Endothelial cell of umbilical vein (primary cell): Measurements from ENCODE around the gene SPSB1. TPM values are rescaled to one million over a fixed set of nuclear protein-coding genes. Genes with fewer than 3 reads are reported as not detected.

ENCODE experiments used
- BruUV-seq: library from RNA; stranded (reverse); fragments of 400-500 nt; replicated peaks from 2 replicates; lab custom pipeline; 2021; lab: Mats Ljungman, UMichigan
- CTCF ChIA-PET: fragments of 300-600, 350-600 bp; sonication (Branson Sonifier 250); formaldehyde crosslinking; loops from one replicate; lab custom pipeline; 2021; ENCODE audit warnings: antibody characterized with exemption, inconsistent platforms; lab: Charles Lee
- POLR2A ChIA-PET: fragments of 300-600, 350-600 bp; sonication (Branson Sonifier 250); formaldehyde crosslinking; loops from one replicate; lab custom pipeline; 2021; ENCODE audit warnings: antibody characterized with exemption, inconsistent platforms; lab: Charles Lee
- DNase-seq: peaks from one replicate; pipeline ENCODE4 v3.0.0-alpha.2; 2011; ENCODE audit warnings: low read depth, low spot score
- FAIRE-seq: peaks from 2 replicates; lab custom pipeline; 2011; peaks lifted over from hg19 to GRCh38; lab: Jason Lieb, UNC
- H2AFZ ChIP-seq: 2 replicates; pipeline ENCODE4 v1.6.0; 2012; ENCODE audit warnings: low read depth, low read length, control low read depth, inconsistent platforms
- H3K27ac ChIP-seq: 2 replicates; pipeline ENCODE4 v1.5.1; 2011; ENCODE audit warnings: low read depth, mild to moderate bottlenecking, control low read depth, low read length, moderate library complexity; ENCODE audit not compliant: insufficient read depth
- H3K27me3 ChIP-seq, 2 experiments: 2 replicates each; pipeline versions ENCODE4 v1.6.0 to v1.6.1; 2011; ENCODE audit warnings: low read length in 2 of 2, mixed read lengths in 1 of 2; ENCODE audit not compliant: control insufficient read depth in 2 of 2, insufficient read depth in 2 of 2
- H3K36me3 ChIP-seq, 2 experiments: 2 replicates in 1 of 2; 3 replicates in 1 of 2; pipeline ENCODE4 v1.5.1; 2011; ENCODE audit warnings: low read length in 2 of 2, mild to moderate bottlenecking in 1 of 2, moderate library complexity in 1 of 2; ENCODE audit not compliant: control insufficient read depth in 2 of 2, insufficient read depth in 2 of 2; ENCODE audit errors: extremely low read depth in 1 of 2
- H3K4me1 ChIP-seq: 3 replicates; pipeline ENCODE4 v1.5.1; 2011; ENCODE audit warnings: mild to moderate bottlenecking, low read length; ENCODE audit not compliant: control insufficient read depth, insufficient read depth; ENCODE audit errors: extremely low read depth
- H3K4me2 ChIP-seq: 2 replicates; pipeline ENCODE4 v1.6.1; 2011; ENCODE audit warnings: low read length, control low read depth, mixed read lengths; ENCODE audit not compliant: insufficient read depth
- H3K4me3 ChIP-seq, 3 experiments: fragments of 200-600 bp in 1 of 3; sonication (generic), shearing (Covaris generic) in 1 of 3; replicated peaks in 1 of 3; 2 replicates each; pipeline ENCODE4 v1.5.1; 2011 to 2016; ENCODE audit warnings: control low read depth in 3 of 3, low read length in 3 of 3, mild to moderate bottlenecking in 2 of 3, inconsistent platforms in 1 of 3, low read depth in 1 of 3, moderate library complexity in 1 of 3; ENCODE audit not compliant: insufficient read depth in 1 of 3
- H3K79me2 ChIP-seq: 2 replicates; pipeline ENCODE4 v1.6.0; 2012; ENCODE audit warnings: low read length, inconsistent platforms; ENCODE audit not compliant: control insufficient read depth, insufficient read depth
- H3K9ac ChIP-seq: replicated peaks from 2 replicates; pipeline ENCODE3; 2011; ENCODE audit warnings: low read length, control low read depth; ENCODE audit not compliant: insufficient read depth; ENCODE audit errors: extremely low read depth
- H3K9me1 ChIP-seq: replicated peaks from 3 replicates; pipeline ENCODE4 v1.6.0; 2011; ENCODE audit warnings: mild to moderate bottlenecking, low read length; ENCODE audit not compliant: control insufficient read depth, insufficient read depth; ENCODE audit errors: extremely low read depth
- H3K9me3 ChIP-seq: replicated peaks from 2 replicates; pipeline ENCODE4 v1.5.1; 2012; ENCODE audit warnings: low read length, inconsistent platforms; ENCODE audit not compliant: control insufficient read depth, insufficient read depth
- H4K20me1 ChIP-seq: replicated peaks from 2 replicates; pipeline ENCODE3; 2011; ENCODE audit warnings: mild to moderate bottlenecking, low read length; ENCODE audit not compliant: control insufficient read depth, insufficient read depth; ENCODE audit errors: extremely low read depth
- CTCF ChIP-seq, 2 donors: IDR thresholded peaks; 1 replicate in 1 of 2; 2 replicates in 1 of 2; pipeline ENCODE4 v1.5.1; 2011; ENCODE audit warnings: low read length in 2 of 2, mild to moderate bottlenecking in 2 of 2, moderate library complexity in 2 of 2, control low read depth in 1 of 2, inconsistent platforms in 1 of 2, low read depth in 1 of 2; ENCODE audit not compliant: insufficient read depth in 1 of 2; ENCODE audit errors: extremely low read depth in 1 of 2
- EZH2 ChIP-seq: IDR thresholded peaks from 2 replicates; pipeline ENCODE4 v1.6.1; 2012; ENCODE audit warnings: borderline replicate concordance, low read depth, mild to moderate bottlenecking, moderate library complexity, low read length, inconsistent platforms; ENCODE audit not compliant: severe bottlenecking
- FOS ChIP-seq: IDR thresholded peaks from 2 replicates; pipeline ENCODE4 v1.6.1; 2011; ENCODE audit warnings: mild to moderate bottlenecking, low read length, moderate library complexity, borderline replicate concordance; ENCODE audit not compliant: insufficient read depth
- GATA2 ChIP-seq: IDR thresholded peaks from 2 replicates; pipeline ENCODE4 v1.7.0; 2011; ENCODE audit warnings: low read depth, mild to moderate bottlenecking, moderate library complexity, mixed read lengths, low read length; ENCODE audit not compliant: insufficient read length, insufficient read depth
- JUN ChIP-seq: IDR thresholded peaks from 2 replicates; pipeline ENCODE4 v1.6.1; 2011; ENCODE audit warnings: borderline replicate concordance, low read depth; ENCODE audit not compliant: insufficient read length, insufficient read depth
- MAX ChIP-seq: IDR thresholded peaks from 2 replicates; pipeline ENCODE4 v1.6.1; 2011; ENCODE audit not compliant: insufficient read depth, insufficient read length
- MYC ChIP-seq: IDR thresholded peaks from one replicate; pipeline ENCODE4 v1.6.1; 2011; ENCODE audit warnings: mild to moderate bottlenecking, low read depth, low read length
- POLR2A ChIP-seq: IDR thresholded peaks from 2 replicates; pipeline ENCODE4 v1.6.1; 2012; ENCODE audit warnings: low read depth, mild to moderate bottlenecking, control low read depth, low read length
- POLR2AphosphoS5 ChIP-seq: IDR thresholded peaks from 2 replicates; pipeline ENCODE4 v1.6.1; 2012; ENCODE audit warnings: low read depth, mild to moderate bottlenecking, control low read depth, low read length, moderate library complexity; ENCODE audit not compliant: insufficient read depth
- dilution Hi-C: fragments of 300-500 bp; cut with MboI; formaldehyde crosslinking; loops from one replicate; pipeline ENCODE4 v1.15.0; 2019; ENCODE audit warnings: low sequenced_read_pairs; ENCODE audit not compliant: extremely low pct_ligation_motif_present
- intact Hi-C: fragments of 100-400 bp; cut with micrococcal nuclease; formaldehyde crosslinking; loops from one replicate; pipeline ENCODE4 v1.10.0; 2022
- polyA plus RNA-seq, 4 experiments: library from polyadenylated mRNA; depleted of rRNA in 3 of 4; stranded (reverse) in 3 of 4; unstranded in 1 of 4; fragments of >200 nt; gene quantifications; 2 replicates each; pipeline versions ENCODE4 v1.2.1 to v1.2.3, GENCODE V29; 2011 to 2012; ENCODE audit warnings: missing spikeins in 1 of 4
- total RNA-seq: library from RNA; stranded (reverse); gene quantifications from 2 replicates; pipeline ENCODE4 v1.2.3, GENCODE V29; 2021

Gene SPSB1
- total and polyA plus RNA-seq, 2 donors (not counting 3 experiments of a cell fraction or from before 2014, with no cell fraction given), result 41.9 to 61.2 TPM

- H3K9ac ChIP-seq, result no peak overlapping the region
- no peaks in the 10 kb centered on the region for H3K27me3 ChIP-seq
- dilution Hi-C loops (no loop called here), intact Hi-C loops (no loop called here)
- no peak for DNase-seq
- H3K4me3 ChIP-seq, result no peak overlapping the region
- H3K4me1 ChIP-seq, result no peaks in the 10 kb centered on the region
- no TSS peak for BruUV-seq
- H3K9me3 ChIP-seq, result no peaks in the 10 kb centered on the region
- peaks cover 94% of the 10 kb centered on the region for H3K79me2 ChIP-seq
- H3K4me2 ChIP-seq, result no peak overlapping the region
- no peaks in the 10 kb centered on the region for H3K9me1 ChIP-seq
- no peak for FAIRE-seq
- POLR2A ChIA-PET, result interaction anchor here (0.6 kb wide), 1 partner anchor 17 kb away, joined by 5 read pairs; the partner anchor contains the start of gene SPSB1
- H4K20me1 ChIP-seq, result peaks cover 14% of the 10 kb centered on the region
- peaks cover 0 to 2% of the 10 kb centered on the region in 2 experiments for H3K36me3 ChIP-seq
- TF ChIP-seq MYC, result no peak
- no peak for TF ChIP-seq FOS
- TF ChIP-seq GATA2, result no peak
- TF ChIP-seq MAX, result no peak
- H3K27ac ChIP-seq, result no peak overlapping the region
- CTCF ChIA-PET, result interaction anchor here (2.2 kb wide), 1 partner anchor 8 kb away, joined by 7 read pairs; no protein-coding TSS in a partner anchor
- H2AFZ ChIP-seq, result no peak overlapping the region
These were observed 16.4 kb downstream of the SPSB1 start for GRCh38 chr1:9309080-9309479.

DNA sequence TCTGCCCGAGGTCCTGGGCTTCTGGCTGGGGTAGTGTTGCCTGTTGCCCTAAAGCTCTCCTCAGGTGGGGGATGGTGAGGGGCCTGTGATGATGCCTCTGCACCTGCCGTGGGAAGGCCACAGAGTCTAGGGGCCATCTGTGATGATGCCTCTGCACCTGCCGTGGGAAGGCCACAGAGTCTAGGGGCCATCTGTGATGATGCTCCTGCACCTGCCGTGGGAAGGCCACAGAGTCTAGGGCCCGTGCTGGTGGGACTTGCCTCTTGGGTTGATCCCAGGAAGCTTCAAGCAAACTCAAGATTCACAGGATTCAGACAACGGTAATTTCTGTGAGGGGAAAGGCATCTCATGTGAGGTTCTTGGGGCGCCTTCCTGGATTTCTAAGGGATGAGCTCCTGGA lies 17.3 kb downstream of the SPSB1 start:
- H2AFZ ChIP-seq, result no peak overlapping the region
- no peaks in the 10 kb centered on the region for H3K4me1 ChIP-seq
- DNase-seq, result no peak
- no TSS peak for BruUV-seq
- H3K27me3 ChIP-seq, result no peaks in the 10 kb centered on the region
- no peak overlapping the region for H3K4me3 ChIP-seq
- H3K36me3 ChIP-seq, result peaks cover 2 to 4% of the 10 kb centered on the region in 2 experiments
- no peaks in the 10 kb centered on the region for H3K9me3 ChIP-seq
- no peak for FAIRE-seq
- dilution Hi-C loops, result no loop called here
- peaks cover 14% of the 10 kb centered on the region for H4K20me1 ChIP-seq
- no peak overlapping the region for H3K4me2 ChIP-seq
- H3K9me1 ChIP-seq, result no peaks in the 10 kb centered on the region
- no peak overlapping the region for H3K27ac ChIP-seq
- intact Hi-C loops, result no loop called here
- peaks cover 94% of the 10 kb centered on the region for H3K79me2 ChIP-seq
- CTCF ChIA-PET, result interaction anchor here (1.3 kb wide), 1 partner anchor 90 kb away, joined by 3 read pairs; no protein-coding TSS in a partner anchor
- no peak overlapping the region for H3K9ac ChIP-seq
- POLR2A ChIA-PET, result no interaction called here
- TF ChIP-seq POLR2AphosphoS5, result no peak
- TF ChIP-seq GATA2, result no peak
- no peak for TF ChIP-seq POLR2A
- no peak for TF ChIP-seq MYC
- no peak for TF ChIP-seq EZH2
- TF ChIP-seq JUN, result no peak
- no peak for TF ChIP-seq CTCF (IDR thresholded peaks at IDR 0.05; ENCODE audit: extremely low read depth in 1 of 2, insufficient read depth in 1 of 2, low read depth in 1 of 2, low read length in 2 of 2)
- TF ChIP-seq FOS, result no peak
- TF ChIP-seq MAX, result no peak
